Left hindlimb (tissue), 1 donor: ENCODE data around the gene OAF.
"Not testable (repeated sequence)": the region's sequence is repeated elsewhere in the genome, so short reads cannot be mapped to it uniquely, and the experiment has no call there.

ENCODE experiments used
- DNase-seq: peaks from one replicate; pipeline ENCODE4 v3.0.0-alpha.2; 2018

The OAF gene

DNA sequence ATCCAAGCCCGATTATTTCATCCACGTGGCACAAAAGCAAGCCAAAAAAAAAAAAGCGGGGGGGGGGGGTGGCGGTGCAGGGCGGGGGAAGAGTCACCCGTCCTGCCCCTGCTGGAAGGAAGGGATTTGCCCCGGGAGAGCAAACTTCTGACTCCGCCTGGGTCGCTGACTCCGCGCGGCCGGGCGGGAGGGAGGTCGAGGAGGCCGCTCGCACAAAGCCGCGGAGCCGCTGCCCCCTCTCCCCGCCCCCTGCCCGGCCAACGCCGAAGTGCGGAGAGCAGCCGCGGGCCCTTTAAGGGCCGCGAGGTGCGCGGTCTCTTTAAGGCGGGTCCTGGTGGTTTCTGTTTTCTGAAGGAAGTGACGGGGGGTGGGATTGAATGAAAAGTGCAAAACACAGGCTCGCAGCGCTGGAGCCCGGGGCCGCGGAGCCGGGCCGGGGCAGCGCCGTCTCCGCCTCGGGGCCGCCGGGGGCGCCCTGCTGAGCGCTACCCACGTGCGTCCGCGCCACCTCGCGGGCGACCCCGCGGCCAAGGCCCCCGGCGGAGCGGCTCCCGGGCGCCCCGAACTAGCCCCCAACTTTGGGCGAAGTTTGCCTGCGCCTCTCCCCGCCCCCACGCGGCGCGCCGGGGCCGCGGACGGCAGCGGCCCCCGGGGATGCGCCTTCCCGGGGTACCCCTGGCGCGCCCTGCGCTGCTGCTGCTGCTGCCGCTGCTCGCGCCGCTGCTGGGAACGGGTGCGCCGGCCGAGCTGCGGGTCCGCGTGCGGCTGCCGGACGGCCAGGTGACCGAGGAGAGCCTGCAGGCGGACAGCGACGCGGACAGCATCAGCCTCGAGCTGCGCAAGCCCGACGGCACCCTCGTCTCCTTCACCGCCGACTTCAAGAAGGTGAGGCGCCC is at the start of gene OAF:
Gene OAF (plus strand): TSS at position 407 of the 896 bp plus-strand sequence. CDS start 248 bp downstream, at position 655.
- peak; percentile 94 for DNase-seq

DNA sequence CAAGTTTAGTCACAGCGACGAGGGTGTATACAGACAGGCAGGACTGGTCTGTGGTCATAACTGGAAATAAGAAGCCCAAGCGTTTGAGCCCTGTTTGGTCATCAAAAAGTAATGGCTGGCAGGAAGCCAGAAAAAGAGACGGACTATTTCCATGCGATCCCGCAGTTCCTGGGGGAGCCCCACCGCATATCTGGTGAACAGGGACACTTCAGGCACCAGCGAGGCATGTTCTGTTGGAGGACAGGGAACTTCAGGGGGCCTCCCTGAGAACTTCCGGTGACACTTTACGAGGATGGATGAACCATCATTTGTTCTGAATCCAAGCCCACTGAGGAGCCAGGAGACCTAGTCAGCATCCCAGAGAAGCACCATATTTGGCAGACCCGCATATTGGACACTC is 43.2 kb upstream of the OAF start:
- DNase-seq, result no peak

DNA sequence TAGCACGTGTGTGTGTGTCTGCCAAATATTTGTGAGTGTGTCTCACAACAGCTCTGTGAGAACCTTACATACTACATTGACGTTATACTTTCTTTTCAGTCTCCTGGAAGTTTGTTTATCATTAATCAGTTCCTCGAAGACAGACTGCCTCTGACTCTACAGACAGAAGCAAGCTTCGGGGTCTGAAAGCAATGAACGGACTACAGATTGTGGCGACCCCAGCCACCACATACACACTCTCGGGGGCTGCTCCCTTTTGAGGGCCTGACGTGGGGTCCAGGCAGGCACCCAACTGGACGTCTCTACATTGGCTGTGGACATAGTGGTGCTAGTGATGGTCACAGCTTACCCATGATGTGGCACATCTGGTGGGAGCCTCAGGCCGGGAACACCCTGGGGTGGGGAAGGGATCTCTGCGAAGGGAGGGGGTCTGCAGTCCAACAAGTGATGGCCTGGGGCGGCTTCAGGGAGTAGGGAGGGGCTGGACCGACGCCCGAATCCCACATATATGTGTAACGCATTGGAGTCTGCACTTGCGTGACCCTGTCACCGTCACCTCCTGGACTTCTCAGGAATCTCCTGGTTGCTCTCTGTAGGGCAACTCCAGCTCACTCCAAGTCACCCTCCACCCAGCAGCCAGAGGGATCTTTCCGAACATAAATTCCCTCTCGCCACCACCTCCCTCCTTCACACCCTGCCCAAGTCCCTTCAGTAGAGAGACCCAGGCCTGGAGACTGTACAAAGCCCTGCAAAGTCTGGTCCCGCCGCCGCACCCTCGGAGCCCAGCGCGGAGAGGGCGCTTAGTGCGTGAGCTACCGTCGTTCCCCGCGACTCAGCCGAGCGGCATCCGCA is 42.5 kb upstream of the OAF start:
- no peak for DNase-seq

DNA sequence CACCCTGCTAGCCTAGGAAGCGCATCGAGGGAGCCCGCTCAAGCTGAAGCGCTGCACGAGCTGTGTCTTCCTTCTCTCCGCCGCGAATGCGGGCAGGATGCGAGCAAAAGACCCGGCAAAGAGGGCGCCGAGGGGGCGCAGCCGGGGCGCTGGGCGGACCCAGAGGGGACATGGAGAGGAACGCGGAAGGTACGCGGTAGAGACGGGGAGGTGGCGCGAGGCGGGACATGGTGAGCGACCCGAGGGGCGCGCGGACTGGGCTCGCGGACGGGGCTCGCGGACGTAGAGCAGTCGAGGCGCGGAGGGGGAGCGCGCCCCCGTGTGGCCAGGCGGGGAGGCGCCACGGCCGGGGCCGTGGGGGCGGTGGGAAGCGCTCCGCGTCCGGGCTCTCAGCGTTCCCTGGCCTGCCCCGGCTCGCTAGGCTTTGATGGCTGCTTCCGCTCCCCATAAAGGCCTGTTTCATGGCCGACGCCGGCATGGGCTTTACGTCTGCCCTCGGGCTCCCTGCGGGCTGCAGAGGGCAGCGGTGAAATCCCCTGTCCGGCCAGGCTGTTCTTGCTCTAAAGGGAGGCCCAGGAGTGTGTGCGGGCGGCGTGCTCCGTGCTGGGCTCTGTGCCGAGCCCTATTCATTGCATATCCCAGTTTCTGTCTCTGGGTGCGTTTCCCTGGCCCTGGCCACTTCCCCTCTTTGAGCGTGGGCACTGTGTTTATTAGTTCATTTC is 41.7 kb upstream of the OAF start:
- DNase-seq, result peak; percentile 85

DNA sequence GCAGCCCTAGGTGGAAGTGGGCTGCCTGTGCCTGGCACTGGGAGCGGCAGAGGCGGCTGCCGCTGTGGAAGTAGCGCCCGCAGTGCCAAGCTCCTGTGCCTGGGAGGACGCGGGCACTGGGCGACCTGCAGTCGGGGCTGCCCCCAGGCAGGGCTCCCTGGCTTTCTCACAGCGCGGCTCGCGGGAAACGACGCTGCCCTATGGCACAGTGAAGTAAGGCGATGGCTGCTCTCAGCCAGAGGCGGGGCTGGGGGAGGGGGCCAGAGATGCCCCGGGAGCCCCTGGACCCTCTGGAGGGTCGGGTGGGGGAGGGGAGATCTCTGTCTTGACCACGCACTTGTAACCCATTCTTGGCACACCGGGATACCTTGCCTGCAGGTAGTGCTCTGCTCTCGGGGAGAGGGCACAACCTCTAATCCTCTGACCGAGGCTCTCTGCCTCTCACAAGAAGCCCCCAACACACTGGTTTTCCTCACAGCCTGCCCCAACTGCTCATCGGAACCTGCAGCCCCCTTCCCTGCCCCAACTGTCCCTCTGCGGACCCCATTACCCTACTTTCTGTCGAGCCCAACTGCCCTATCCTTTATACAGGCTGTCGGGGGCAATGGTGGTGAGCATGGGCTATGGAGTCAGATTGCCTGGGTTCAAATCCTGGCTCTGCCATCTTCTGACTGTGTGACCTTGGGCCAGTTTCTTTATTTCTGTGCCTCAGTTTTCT is 40.7 kb upstream of the OAF start:
- DNase-seq, result no peak

DNA sequence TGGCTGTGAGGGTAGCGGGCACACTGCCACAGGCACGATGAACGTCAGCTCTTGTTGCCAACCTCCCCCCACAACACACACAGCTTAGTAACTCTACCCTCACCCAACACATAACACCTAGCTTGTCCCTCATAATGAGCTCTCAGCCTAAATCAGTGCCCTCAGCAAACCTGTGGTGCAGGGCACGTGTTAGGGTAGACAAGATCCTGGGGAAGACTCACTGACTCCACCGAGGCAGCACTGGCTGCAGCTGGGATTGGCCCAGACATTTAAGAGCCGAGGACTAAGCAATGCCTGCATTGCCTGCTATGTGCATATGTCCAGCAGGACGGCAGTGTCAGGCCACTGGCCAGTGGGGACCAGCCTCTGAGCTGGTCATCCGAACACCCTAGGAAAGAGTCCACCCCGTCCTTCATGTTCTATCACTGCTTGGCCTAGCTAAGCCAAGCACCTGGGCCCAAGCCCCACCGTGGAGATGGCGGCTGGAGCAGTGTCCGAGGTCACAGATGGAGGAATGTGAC is 40.0 kb upstream of the OAF start:
- no peak for DNase-seq

DNA sequence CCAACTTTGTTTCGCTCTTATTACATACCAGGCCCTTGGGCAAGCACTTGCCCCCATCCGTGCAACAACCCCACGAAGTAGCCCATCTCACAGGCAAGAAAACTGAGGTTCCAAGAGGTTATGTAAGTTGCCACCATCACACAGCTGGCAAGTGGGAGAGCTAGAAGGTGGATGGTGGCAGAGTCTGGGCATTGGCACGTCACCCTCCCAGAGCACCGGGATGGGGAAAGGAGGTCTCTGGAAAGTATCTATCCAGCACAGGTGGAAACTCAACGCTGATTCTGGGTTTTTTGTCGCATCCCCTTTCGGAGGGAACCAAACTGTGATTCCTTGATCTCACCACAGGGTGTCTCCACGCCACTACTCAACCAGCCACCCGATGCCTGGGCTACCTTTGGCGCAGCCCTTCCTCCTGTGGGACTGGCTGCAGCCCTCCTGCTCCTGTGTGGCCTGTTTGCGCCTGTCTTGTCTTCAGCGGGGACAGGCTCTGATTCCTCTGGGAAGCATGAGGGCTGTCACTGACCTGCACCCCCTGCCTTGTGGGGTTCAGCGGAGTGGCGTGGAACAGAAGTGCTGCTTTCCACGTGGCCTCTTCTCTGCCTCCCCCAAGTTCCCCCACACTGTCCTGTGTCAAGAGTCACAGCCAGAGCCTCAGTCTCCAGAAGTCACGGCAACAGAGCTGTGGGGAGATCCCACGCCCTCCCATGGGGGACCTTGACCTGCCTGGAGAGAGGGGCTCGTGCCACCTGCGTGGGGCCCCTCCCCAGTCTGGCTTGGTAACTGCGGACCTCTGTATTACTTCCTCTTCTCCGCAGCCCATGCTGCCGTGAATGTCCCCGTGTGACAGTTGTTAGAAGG is 38.5 kb upstream of the OAF start:
- DNase-seq, result peak; percentile 72

DNA sequence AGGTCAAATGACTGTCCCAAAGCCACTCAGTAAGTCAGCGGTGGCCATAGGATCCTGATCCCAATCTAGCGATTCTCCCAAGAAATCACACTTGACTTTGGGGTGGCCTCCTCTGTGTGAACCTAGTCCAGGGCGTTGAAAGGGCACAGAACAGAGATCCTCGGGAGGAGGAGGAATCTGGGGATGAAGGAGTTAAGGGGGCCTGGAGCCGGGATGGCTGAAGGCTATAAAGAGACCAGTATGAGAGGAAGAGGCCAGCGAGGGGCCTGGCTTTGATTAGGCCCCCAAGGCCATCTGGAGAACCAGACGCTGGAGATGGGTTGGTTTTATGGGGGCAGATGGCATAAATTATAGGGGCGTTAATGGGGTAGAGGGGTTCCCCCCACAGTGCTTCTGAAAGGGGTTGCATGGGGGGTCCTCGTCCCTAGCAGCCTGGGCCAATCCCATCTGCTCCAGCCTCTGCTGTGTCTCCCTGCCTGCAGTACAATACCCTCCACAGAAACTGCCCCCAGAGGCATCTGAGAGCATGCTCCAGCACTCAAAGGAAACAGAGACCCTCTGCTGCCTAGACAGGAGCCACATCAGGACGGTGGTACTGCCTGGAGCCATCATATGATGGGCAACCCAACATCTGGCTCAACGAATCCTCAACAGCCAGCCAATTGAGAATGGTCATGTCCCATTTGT is 37.7 kb upstream of the OAF start:
- no peak for DNase-seq

DNA sequence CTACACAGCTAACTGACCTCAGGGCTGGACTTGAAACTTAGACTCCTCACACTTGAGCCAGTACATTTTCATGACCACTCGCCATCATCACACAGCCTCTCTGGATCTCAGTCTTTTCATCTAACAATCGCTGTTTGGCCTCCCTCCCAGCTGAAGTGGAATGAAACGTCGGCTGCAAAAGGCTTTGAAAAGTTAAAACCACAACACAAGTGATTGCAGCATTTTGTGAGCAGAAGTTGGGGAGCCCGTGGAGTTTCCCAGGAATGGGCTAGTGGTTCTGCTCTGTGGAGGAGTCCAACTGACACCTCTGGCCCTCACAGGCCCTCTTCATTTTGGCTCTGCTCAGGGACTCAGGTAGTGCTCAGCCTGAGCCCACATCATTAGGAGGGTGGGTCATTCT is 37.0 kb upstream of the OAF start:
- DNase-seq, result no peak

DNA sequence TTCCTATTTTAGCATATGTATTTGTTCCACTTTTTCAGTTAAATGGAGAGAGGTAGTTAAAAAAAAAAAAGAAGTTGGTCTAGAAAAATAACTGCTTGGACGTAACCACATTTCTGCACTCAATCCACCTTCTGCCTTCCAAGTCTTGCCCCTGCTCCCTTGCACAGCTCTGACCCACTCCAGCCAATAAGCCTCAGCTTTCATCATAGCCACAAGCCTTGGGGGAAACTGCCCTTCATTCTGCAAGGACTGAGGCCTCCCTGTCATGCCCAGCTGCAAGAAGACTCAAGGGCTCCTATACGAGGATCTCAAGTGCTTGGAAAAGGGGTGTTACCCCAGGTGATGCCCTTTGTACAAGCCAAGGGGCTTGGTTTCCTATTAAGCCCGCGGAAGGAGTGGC is 36.0 kb upstream of the OAF start:
- no peak for DNase-seq

DNA sequence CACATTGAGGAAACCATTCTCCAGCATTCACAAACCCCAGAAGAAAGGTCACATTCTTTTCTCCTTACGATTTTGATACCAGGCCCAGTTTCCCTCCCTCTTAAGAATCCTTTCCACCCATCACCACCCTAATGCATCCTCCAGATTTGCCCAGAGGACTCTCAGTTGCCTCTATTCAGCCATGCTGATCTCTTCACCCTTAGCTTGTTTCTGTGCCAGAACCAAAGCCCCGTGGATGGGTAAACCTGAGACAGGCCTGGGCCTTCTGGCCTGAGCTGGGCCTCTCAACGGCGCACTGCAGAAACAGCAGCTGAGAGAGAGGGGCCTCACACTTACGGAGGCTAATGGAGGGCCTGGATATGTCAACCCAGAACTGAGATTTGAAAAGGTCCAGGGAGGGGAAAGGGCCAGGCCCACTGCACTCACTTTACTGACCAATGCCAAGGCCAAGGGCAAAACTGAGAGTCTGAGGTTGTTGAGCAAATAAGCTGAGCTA is 32.2 kb upstream of the OAF start:
- peak; percentile 57 for DNase-seq

DNA sequence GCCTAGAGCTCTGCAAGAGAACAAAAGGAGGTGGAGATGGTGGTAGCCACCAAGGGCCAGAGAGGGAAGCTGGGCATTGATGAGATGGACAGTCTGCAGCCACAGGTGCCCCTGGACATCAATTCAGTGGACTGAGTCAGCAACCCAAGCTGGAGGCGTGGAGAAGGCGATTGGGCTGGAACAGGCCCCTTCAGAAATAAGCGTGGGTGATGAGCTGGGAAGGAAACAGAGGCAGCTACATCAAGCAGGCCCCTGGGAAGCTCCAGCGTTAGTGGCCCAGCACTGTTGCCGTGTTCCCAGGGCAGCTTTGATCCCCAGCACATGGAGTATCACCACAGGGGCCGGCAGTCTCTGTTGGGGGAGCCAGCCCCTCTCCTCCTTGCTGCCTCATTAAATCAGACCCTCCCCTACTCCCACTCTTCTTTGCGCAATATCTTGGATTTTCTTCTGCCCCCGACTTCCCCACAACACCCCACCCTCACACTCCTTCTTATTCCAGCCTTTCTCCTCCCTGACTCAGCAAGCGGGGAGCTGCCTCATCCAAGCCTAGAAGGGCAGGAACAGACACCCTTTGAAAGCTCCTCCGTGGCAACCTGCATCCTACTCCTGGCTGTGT is 31.7 kb upstream of the OAF start:
- no peak for DNase-seq

DNA sequence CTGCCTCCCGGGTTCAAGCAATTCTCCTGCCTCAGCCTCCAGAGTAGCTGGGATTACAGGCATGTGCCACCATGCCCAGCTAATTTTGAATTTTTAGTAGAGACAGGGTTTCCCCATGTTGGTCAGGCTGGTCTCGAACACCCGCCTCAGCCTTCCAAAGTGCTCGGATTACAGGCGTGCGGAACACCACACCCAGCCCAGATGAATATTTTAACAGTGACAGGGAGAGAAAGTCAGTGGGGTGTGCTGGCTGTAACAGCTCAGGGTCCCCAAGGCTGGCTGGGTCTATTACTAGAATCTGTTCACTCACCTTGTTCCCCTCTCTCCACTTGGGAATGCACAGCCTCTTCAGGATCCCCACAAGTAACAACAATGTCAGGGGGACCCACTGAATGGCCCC is 30.8 kb upstream of the OAF start:
- not testable (repeated sequence) for DNase-seq

DNA sequence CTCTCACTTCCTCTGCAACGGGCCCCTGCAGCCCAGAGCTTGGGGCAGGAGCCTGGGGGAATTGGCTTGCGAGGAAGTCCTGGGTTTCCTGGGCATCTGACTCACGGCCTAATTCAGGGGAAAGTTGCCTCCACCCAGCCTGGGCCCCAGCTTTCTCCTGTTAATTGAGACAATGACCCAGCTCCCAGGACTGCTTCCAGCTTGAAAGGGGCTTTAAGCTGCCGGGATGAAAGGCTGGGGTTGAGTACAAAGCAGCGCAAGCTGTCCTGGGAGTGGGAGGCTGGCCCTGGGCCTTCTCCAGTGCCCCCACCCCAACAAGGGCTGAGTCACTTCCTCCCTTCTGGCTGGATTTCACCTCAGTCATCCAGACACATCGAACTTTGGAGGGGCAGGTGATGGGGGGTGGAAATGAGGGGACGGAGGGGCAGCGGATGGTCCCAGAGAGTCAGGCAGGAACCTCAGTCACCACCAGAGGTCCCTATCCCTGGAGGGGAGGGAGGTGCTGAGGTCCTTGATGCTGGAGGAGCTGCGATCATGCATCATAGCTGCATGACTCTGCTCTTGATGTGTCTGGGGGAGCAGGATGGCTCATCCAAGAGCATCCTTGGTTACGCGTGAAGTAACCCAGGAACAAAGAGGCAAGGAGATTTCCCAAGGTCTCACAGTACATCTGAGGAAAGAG is 30.1 kb upstream of the OAF start:
- DNase-seq, result no peak

DNA sequence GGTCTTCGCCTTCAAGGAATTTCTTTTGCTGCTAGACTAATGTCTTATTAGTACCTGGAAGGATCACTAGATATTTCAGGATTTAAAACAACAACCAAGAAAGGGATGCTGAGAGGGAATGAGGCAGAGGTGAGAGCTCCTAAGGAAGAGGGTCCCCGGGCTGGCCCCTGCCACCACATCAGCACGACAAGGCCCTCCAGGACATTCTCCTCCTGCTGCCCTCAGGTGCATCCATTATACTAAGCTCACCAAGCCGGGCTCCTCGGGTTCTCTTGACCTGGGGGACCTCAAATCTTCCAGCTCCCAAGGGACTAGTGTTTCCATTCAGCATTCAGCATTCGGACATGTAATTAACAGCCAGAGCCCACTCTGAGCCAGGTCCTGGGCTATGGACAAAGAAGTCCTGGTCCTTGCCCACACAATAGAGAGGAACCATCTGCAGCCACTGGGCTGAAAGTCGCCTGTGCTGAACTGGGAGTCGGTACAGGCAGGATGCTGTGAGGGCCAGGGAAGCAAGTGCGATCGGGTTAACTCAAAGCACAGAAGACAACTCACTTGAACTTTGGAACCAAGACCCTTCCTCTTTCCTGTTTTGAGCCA is 29.4 kb upstream of the OAF start:
- no peak for DNase-seq

DNA sequence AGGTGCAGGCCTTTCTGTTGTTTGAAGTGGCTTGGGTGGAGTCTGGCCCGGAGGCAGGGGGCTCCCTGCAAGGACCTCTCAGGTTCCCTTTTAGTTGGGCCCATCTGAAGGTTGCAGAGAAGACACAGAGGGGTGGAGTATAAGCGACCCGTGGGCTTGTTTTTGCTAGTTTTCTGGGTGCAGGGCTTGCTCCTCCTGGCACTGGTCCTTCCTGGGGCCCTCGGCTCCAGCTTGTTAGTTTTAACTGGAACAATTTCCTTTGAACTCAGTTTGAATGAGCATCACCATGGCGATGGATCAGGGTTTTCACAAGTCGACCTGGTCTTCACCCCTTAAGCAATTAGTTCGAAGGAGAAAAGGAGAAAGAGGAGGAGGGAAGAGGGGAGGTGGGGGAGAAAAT is 28.5 kb upstream of the OAF start:
- DNase-seq, result no peak

DNA sequence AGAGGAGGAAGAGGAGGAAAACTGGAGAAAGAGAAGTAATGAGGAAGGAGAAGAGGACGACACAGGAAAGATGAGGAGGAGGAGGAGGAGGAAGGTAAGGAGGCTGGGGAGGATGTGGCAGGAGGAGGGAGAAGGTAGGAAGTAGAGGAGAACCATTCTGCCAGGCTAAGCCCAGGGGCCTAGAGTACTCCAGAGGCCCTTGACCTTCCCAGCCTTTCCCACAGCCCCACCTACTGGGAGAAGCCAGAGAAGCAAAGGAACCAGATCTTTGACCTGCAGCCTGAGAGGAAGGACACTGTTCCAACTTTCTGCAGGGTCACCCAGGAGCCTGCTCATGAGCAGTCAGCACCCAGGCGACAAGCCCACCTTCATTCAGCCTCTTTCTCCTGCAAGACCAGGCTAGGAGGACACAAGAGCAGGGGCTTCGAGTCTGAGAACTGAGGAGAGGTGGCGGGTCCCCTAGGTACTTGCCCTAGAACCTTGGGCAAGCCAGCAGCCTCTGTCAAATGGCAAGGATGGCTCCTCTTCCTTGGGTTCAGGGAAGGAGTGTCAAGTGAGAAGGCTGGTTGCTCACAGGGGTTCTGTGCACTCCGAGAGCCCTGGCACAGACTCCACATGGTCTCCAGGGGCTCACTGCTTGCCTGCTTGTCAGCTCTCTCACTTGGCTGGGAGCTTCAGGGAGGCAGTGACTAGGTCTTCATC is 27.9 kb upstream of the OAF start:
- no peak for DNase-seq

DNA sequence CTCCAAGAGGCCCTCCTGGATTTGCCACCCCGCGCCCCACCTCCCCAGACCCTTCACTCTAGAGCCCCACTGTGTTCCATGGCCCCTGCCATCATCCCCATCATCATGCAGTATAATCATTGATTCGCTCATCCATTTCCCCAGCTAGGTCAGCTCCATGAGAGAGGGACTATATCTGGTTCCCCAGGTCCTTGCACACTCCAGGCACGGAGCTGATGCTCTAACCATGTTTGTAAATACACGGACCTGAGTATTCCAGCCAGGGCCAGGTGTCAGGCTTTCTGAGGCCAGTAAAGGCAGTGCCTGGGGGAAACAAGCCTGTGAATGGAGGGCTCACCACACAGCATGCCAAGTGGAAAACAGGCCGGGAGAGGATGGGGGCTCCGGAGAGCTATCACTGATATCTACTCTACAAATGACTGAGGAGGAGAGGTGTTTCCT is 27.1 kb upstream of the OAF start:
- no peak for DNase-seq
